HCEC 1CT (cell line): ENCODE data around the gene RNF223.

Experiments
- DNase-seq: peaks from one replicate; pipeline ENCODE4 v3.0.0-alpha.2; 2017

Gene RNF223

GRCh38 chr1:1073743-1074587, at the start of gene RNF223:
Gene RNF223, minus strand, starts transcription at chr1:1074306. Its CDS starts 1,740 bp downstream, at chr1:1072566.
- no peak for DNase-seq

GRCh38 chr1:1122981-1123480, 48.9 kb upstream of the RNF223 start:
- DNase-seq = no peak

GRCh38 chr1:1122078-1122811, 48.1 kb upstream of the RNF223 start:
- DNase-seq = peak; percentile 59

GRCh38 chr1:1121611-1122077, 47.5 kb upstream of the RNF223 start:
- DNase-seq = no peak

DNA sequence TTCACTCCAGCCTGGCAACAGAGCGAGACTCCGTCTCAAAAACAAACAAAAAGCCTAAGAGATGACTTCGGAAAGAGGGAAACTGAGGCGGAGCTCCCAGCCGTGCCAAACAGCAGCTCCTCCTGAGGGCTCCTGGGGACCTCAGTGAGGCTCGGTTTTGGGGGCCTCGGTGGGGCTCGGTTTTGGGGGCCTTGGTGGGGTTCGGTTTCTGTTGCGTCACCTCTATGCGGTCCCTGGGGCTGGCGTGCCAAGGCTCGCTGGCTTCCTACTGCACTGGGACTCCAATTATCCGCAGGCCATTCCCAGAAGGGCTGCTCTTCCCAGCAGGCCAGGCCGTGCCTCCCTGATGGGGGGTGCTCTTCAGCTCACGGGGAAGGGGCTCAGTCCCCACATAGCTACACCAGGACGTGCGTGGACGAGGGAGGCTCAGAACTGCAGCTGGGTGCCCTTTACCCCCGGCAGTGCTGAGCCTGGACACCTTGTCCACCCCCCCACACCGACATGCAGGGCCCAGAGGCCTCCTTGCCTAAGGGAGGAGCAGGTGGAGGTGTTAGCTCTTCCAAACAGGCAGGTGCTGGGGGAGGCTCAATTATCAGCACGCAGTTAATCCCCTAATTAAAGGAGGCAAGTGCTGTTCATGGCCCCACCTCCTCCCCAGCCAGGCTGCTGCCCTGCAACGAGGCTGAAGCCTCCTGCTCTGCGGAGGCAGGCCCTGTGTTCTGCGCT, 46.9 kb upstream of the RNF223 start:
- DNase-seq = no peak

- DNase-seq = no peak
Measured at GRCh38 chr1:1120096-1120495, 46.0 kb upstream of the RNF223 start.

GRCh38 chr1:1119272-1119890, 45.3 kb upstream of the RNF223 start:
- DNase-seq = no peak

GRCh38 chr1:1118876-1119220, 44.7 kb upstream of the RNF223 start:
- no peak for DNase-seq

GRCh38 chr1:1118011-1118875, 44.1 kb upstream of the RNF223 start:
- DNase-seq = no peak

DNA sequence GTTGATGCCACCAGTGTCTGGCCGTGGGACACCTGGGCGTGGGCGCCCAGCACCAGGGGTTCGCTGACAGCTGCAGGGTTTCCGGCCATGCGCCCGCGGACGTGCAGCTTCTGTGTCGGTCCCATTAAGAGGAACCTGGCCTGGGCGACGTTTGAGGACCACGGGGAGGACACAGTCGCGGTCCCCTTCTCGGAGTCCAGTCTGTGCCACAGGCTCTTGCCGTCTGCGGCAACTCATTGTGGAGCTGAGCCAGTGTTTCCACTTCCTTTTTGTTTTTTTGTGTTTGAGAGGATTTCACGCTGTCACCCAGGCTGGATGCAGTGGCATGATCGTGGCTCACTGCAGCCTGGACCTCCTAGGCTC, 43.3 kb upstream of the RNF223 start:
- DNase-seq = no peak

GRCh38 chr1:1116701-1117468, 42.8 kb upstream of the RNF223 start:
- no peak for DNase-seq

GRCh38 chr1:1115786-1116700, 41.9 kb upstream of the RNF223 start, which contains the start of gene C1orf159:
Gene C1orf159, minus strand, starts transcription at chr1:1116089. Its CDS starts 24,546 bp downstream, at chr1:1091543.
- peak; percentile 97 for DNase-seq

- DNase-seq = no peak
Measured at GRCh38 chr1:1115136-1115785, 41.2 kb upstream of the RNF223 start.

DNA sequence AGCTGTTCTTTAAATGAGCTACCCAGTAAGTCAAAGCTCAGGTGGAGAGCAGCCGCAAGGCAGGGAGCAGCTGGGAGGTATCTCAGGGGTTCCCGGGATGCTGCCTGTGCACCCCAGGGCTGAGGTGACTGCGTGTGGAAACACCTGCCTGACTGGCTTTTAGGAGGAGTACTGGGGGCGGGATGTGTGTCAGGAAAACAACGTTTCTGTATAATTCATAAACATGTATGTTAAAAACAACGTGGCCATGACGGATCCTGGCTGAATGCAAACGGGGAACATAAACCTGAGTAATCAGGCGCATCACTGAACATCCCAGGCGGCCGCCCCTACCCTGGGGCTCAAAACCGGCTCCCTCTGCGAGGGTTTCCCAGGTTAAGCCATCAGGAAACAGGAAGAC, 40.3 kb upstream of the RNF223 start:
- DNase-seq = no peak

DNA sequence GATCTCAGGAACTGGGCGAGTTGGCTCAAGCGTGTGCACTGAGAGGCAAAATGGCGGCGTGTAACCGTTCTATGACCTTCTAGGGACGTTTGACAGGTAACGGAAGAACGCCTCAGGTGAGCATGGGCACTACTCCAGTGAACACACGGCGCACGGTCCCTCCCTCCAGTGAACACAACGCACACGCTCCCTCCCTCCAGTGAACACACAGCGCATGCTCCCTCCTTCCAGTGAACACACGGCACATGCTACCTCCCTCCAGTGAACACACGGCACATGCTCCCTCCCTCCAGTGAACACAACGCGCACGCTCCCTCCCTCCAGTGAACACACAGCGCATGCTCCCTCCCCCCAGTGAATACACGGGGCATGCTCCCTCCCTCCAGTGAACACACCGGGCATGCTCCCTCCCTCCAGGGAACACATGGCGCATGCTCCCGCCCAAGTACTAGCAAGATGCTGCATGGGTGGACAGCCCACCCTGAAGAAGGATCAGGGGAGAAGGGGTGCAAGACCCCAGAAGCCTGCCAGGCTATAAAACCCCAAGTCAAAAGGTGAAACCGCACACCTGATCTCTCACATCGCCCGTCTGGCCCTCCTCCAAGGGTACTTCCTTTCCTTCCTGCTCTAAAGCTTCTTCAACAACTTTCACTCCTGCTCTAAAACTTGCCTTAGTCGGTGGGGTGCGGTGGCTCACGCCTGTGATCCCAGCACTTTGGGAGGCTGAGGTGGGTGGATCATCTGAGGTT, 38.3 kb upstream of the RNF223 start:
- no peak for DNase-seq

- no peak for DNase-seq
Measured at GRCh38 chr1:1111516-1112236, 37.6 kb upstream of the RNF223 start.

- DNase-seq = no peak
Measured at GRCh38 chr1:1110561-1110971, 36.5 kb upstream of the RNF223 start.

- no peak for DNase-seq
Measured at GRCh38 chr1:1109743-1110142, 35.6 kb upstream of the RNF223 start.
